GM18502 (cell line): Measurements from ENCODE around the gene HJURP.

Experiments
- ATAC-seq: cut with Tn5 transposase; IDR thresholded peaks from one replicate; pipeline ENCODE4 v1.9.1; 2021; ENCODE audit warnings: mild to moderate bottlenecking; ENCODE audit not compliant: unreplicated experiment, poor library complexity

Gene HJURP

GRCh38 chr2:233849607-233850271 lies 4.6 kb downstream of the HJURP start:
- ATAC-seq = no peak

- ATAC-seq = no peak
Measured at GRCh38 chr2:233848276-233848675, 6.1 kb downstream of the HJURP start.

GRCh38 chr2:233847248-233847898 lies 7.0 kb downstream of the HJURP start:
- ATAC-seq = no peak

- no peak for ATAC-seq
Measured at GRCh38 chr2:233846387-233847247, 7.7 kb downstream of the HJURP start.

GRCh38 chr2:233845301-233846060 lies 8.9 kb downstream of the HJURP start:
- no peak for ATAC-seq

GRCh38 chr2:233844836-233845235 lies 9.5 kb downstream of the HJURP start:
- no peak for ATAC-seq

- no peak for ATAC-seq
Measured at GRCh38 chr2:233844064-233844807, 10.1 kb downstream of the HJURP start.

GRCh38 chr2:233841183-233841582 lies 13.2 kb downstream of the HJURP start:
- ATAC-seq = no peak

GRCh38 chr2:233840520-233840919 lies 13.8 kb downstream of the HJURP start:
- no peak for ATAC-seq

GRCh38 chr2:233839447-233839820 lies 14.9 kb downstream of the HJURP start:
- ATAC-seq = no peak

GRCh38 chr2:233838726-233839446 lies 15.4 kb downstream of the HJURP start:
- ATAC-seq = no peak

GRCh38 chr2:233838251-233838650 lies 16.1 kb downstream of the HJURP start:
- no peak for ATAC-seq

GRCh38 chr2:233837694-233838229 lies 16.6 kb downstream of the HJURP start:
- no peak for ATAC-seq

GRCh38 chr2:233836359-233836758 lies 18.0 kb downstream of the HJURP start:
- no peak for ATAC-seq

- no peak for ATAC-seq
Measured at GRCh38 chr2:233835230-233836186, 18.8 kb downstream of the HJURP start.

GRCh38 chr2:233833345-233833744 lies 21.0 kb downstream of the HJURP start:
- no peak for ATAC-seq

GRCh38 chr2:233832869-233833311 lies 21.4 kb downstream of the HJURP start:
- no peak for ATAC-seq

GRCh38 chr2:233832414-233832813 lies 21.9 kb downstream of the HJURP start:
- ATAC-seq = no peak
